GM12874 (cell line): ENCODE data around the gene CPZ.

Experiments used
- TF ChIP-seq, protein P1 (sequence below): IDR thresholded peaks from 2 replicates; pipeline ENCODE4 v1.5.1; 2011; ENCODE audit warnings: low read depth, mild to moderate bottlenecking, control low read depth, low read length, moderate library complexity; ENCODE audit not compliant: insufficient read depth

The CPZ gene

GRCh38 chr4:8612646-8613045 is 20.1 kb downstream of the CPZ start:
- TF ChIP-seq, protein P1, sequence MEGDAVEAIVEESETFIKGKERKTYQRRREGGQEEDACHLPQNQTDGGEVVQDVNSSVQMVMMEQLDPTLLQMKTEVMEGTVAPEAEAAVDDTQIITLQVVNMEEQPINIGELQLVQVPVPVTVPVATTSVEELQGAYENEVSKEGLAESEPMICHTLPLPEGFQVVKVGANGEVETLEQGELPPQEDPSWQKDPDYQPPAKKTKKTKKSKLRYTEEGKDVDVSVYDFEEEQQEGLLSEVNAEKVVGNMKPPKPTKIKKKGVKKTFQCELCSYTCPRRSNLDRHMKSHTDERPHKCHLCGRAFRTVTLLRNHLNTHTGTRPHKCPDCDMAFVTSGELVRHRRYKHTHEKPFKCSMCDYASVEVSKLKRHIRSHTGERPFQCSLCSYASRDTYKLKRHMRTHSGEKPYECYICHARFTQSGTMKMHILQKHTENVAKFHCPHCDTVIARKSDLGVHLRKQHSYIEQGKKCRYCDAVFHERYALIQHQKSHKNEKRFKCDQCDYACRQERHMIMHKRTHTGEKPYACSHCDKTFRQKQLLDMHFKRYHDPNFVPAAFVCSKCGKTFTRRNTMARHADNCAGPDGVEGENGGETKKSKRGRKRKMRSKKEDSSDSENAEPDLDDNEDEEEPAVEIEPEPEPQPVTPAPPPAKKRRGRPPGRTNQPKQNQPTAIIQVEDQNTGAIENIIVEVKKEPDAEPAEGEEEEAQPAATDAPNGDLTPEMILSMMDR, result no peak

GRCh38 chr4:8613421-8614364 is 21.1 kb downstream of the CPZ start:
- TF ChIP-seq, protein P1, result no peak

- TF ChIP-seq, protein P1, result no peak
Observed at GRCh38 chr4:8614365-8615193, 22.0 kb downstream of the CPZ start.

- TF ChIP-seq, protein P1, result no peak
Observed at GRCh38 chr4:8615366-8615765, 22.8 kb downstream of the CPZ start.

DNA sequence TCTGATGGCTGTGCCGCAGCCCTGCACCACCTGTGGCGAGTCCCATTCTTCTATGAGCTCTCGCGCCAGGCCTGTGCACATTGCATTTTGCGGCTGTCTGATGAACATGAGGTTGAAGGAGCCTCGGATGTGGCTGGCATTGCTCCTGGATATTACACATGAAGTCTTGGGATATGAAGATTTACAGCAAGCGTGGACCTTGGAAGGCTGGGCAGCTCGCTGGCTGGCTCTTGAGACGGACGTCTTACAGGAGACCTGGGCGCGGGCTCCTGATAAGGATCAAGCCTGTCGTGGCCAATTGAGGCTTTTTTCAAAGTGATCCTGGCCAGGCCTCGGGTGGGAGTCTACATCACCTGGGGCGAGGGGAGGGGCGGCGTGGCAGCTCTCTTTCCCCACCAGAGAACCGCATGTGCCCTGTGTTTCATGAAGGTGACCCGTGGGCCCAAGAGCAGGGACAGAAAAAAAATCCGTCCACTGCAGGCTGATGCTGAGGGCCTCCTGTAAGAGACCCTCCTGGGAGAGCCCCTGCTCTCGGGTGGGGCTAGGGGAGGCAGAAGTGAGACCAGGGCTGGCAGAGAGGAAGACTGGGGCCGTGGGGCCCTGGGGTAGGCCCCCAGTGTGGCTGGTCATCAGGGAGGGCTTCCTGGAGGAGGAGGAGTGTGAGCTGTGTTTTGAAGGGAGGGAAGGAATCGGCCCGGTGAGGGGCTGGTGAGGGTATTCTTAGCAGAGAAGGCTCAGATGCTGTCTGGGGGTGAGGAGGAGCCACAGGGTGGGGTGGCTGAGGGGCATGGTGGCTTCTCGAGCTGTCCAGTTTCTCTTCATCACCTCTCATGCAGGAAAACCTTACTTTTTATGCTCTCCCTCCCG is 23.6 kb downstream of the CPZ start:
- TF ChIP-seq, protein P1, result no peak

DNA sequence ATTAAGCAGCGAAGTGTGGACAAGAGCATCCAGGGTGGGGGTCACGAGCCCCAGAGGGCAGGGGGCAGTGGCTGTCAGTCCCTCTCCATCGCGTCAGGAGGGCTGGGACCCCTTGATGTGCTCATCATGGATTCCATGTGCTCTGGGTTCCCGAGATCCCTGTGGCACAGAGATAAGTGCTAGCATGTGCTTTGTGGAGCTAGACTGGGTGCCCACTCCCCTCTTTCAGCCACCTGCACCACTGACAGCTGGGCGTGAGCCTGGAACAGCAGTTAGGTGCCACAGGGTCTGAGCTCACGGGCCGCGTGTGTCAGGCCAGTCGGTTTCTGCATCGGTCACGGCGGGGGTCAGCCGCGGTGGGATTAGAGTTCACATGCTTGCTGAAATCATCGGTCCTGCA is 24.3 kb downstream of the CPZ start:
- TF ChIP-seq, protein P1, result no peak
